Forelimb muscle (tissue), 1 donor: ENCODE measurements around the gene ZNF718. TPM values are rescaled to one million over a fixed set of nuclear protein-coding genes. Genes with fewer than 3 reads are reported as not detected.
A peak's percentile ranks its signal among the peaks of the same experiment; 100 is the strongest.
"Not testable (repeated sequence)": the region's sequence is repeated elsewhere in the genome, so short reads cannot be mapped to it uniquely, and the experiment has no call there.

Source experiments
- DNase-seq: peaks from one replicate; pipeline ENCODE4 v3.0.0-alpha.2; 2013; ENCODE audit warnings: low read depth
- polyA plus RNA-seq: library from polyadenylated mRNA; unstranded; fragments of 120-200 nt; gene quantifications from one replicate; pipeline ENCODE4 v1.2.1, GENCODE V29; 2013; ENCODE audit not compliant: insufficient read length

The ZNF718 gene
- polyA plus RNA-seq, 1 donor: 8.2 TPM

GRCh38 chr4:161496-162284 lies 37.4 kb downstream of the ZNF718 start:
- no peak for DNase-seq

- DNase-seq: not testable (repeated sequence)
Observed at GRCh38 chr4:169640-170039, 45.3 kb downstream of the ZNF718 start.

- not testable (repeated sequence) for DNase-seq
Observed at GRCh38 chr4:171318-171717, 47.0 kb downstream of the ZNF718 start.

- no peak for DNase-seq
Observed at GRCh38 chr4:173666-174314, 49.5 kb downstream of the ZNF718 start.

GRCh38 chr4:175986-176385 lies 51.7 kb downstream of the ZNF718 start:
- no peak for DNase-seq

- no peak for DNase-seq
Observed at GRCh38 chr4:176995-177394, 52.7 kb downstream of the ZNF718 start.

- DNase-seq: not testable (repeated sequence)
Observed at GRCh38 chr4:182225-182624, 57.9 kb downstream of the ZNF718 start.

GRCh38 chr4:188091-188490 lies 63.8 kb downstream of the ZNF718 start:
- DNase-seq: no peak

GRCh38 chr4:195159-195558 lies 70.9 kb downstream of the ZNF718 start:
- DNase-seq: not testable (repeated sequence)

- DNase-seq: no peak
Observed at GRCh38 chr4:200936-201335, 76.6 kb downstream of the ZNF718 start.

- DNase-seq: not testable (repeated sequence)
Observed at GRCh38 chr4:202822-203221, 78.5 kb downstream of the ZNF718 start.

- no peak for DNase-seq
Observed at GRCh38 chr4:205097-205756, 80.9 kb downstream of the ZNF718 start.

- no peak for DNase-seq
Observed at GRCh38 chr4:206054-206453, 81.8 kb downstream of the ZNF718 start.

GRCh38 chr4:208416-209096 lies 84.3 kb downstream of the ZNF718 start:
- not testable (repeated sequence) for DNase-seq

- no peak for DNase-seq
Observed at GRCh38 chr4:211033-211511, 86.8 kb downstream of the ZNF718 start.

GRCh38 chr4:212438-213188 lies 88.3 kb downstream of the ZNF718 start:
- peak; percentile 61 for DNase-seq

- DNase-seq: not testable (repeated sequence)
Observed at GRCh38 chr4:213189-213535, 88.9 kb downstream of the ZNF718 start.
